GM18526 (cell line): ENCODE results near the gene PCCB.

Source experiments
- POLR2A ChIP-seq: IDR thresholded peaks from 3 replicates; pipeline ENCODE4 v1.6.1; 2011; ENCODE audit not compliant: insufficient read length; ENCODE audit errors: extremely low read depth

The PCCB gene

DNA sequence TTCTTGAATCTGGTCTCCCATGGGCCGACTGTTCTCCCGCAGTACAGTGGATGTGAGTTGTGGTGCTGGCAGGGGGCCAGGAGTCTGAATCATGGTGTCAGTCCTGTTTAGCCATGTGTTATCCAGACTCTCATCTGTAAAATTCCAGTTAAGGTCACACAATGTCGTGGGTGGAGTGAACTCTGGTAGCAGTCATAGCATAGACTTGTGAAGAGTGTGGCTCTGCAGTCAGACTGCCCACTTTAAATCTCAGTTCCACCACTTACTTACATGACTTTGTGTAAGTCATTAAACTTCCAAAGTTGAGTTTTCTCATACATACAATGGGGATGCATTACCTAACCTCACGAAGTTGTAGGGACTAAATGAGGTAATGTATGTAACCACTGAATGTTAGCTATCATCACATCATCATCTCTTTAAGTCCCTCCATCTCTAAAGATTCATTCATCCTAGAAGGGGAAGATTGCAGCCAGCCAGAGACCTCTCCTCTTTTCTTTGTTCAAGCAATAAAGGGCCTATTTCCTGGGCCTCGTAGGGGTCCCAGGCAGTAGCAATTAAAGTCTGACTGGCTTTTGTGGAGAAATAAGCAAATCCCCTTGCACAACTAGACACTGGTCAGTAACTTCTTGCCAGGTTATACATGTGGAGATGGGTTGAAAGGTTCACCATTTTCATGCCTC is 93.9 kb downstream of the PCCB start:
- TF ChIP-seq POLR2A, result no peak

DNA sequence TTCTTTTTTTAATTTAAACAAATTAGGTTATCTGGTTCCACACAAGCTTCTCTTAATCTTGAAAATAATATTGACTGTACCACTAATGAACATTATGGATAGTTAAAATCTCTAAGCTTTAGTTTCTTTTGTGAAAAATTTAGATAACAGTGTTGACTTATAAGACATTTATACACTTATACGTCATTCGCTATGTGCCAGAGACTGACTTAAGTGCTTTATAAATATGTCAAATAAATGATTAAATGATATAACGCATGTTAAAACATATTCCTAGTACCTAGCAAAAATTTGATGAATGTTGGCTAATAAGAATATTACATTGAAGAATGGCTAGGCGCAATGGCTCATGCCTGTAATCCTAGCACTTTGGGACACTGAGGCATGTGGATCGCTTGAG is 96.3 kb downstream of the PCCB start:
- TF ChIP-seq POLR2A, result no peak

GRCh38 chr3:136350132-136350531 is 100.0 kb downstream of the PCCB start:
- no peak for TF ChIP-seq POLR2A

- TF ChIP-seq POLR2A, result no peak
These were observed 100.4 kb downstream of the PCCB start for GRCh38 chr3:136350557-136350956.

GRCh38 chr3:136351351-136351750 is 101.2 kb downstream of the PCCB start:
- no peak for TF ChIP-seq POLR2A

- TF ChIP-seq POLR2A, result no peak
These were observed 101.8 kb downstream of the PCCB start for GRCh38 chr3:136351905-136352304.

DNA sequence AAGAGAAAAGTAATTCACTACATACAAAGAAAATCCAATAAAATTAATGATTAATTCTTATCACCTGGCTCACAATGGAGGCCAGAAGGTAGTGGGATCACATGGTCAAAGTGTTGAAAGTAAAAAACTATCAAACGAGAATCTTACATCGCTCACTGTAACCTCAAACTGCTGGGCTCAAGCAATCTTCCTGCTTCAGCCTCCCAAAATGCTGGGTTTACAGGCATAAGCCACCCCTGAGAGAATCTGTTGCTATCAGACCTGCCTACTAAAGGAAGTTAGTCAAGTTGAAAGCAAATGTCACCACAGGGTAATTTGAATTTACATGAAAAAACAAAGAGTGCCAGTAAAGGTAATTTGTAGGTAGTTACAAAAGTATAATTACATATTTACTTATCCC is 103.3 kb downstream of the PCCB start:
- TF ChIP-seq POLR2A, result no peak

- TF ChIP-seq POLR2A, result no peak
These were observed 116.1 kb downstream of the PCCB start for GRCh38 chr3:136366289-136366688.

DNA sequence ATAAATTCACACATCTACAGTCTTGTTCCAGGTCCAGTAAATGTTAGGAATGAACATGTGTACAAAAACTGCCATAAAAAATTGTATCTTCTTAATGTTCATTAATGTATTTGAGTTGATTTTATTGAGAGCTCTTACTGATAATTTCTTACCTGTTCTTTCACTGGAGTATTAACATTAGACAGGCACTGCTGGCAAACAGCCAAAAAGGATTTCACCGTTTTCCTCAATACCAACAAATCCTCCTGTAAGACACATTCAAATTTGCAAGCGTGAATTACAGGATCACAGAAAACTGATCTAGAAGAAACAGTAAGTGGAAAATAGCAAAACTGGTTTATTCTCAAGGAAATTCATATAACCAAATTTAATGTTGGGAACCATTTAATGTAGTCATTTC is 127.4 kb downstream of the PCCB start:
- TF ChIP-seq POLR2A, result no peak

DNA sequence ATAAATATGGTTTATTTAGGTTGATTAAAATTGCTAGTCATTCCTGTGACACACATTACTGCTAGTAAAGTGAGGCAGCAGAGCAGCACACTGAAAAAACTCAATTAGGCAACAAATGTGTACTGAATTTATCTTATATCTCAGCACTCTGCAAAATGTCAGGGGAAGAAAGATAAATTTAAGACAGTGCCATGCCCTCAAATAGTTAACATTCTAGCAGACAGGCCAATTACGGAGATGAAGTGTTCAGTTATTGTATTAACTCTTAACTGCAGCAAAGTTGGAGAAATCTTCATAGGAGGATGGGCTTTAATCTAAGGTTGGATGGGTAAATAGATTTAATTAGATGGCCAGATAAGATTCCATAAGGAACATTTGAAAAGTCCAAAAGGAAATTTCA is 127.9 kb downstream of the PCCB start:
- TF ChIP-seq POLR2A, result no peak
